Measurements from ENCODE around the gene WNT16.

- TF ChIP-seq CTCF (IDR thresholded peaks at IDR 0.05), result no peak
- no peak for TF ChIP-seq EZH2 (IDR thresholded peaks at IDR 0.05)
These were observed 56.4 kb downstream of the WNT16 start for GRCh38 chr7:121385056-121385799.

Measured in neural progenitor cell (in vitro differentiated cells).